PFSK-1 (cell line): ENCODE data around the gene GPD1.

Experiments
- FOXP2 ChIP-seq: optimal IDR thresholded peaks from 2 replicates; pipeline ENCODE3; 2011; ENCODE audit warnings: borderline replicate concordance, control low read depth, inconsistent platforms; ENCODE audit not compliant: insufficient read depth; ENCODE audit errors: extremely low read length, extremely low read depth
- POLR2AphosphoS5 ChIP-seq: IDR thresholded peaks from 2 replicates; pipeline ENCODE4 v1.6.1; 2012; ENCODE audit warnings: low read depth, mild to moderate bottlenecking, control low read depth, low read length, moderate library complexity
- SIN3A ChIP-seq: IDR thresholded peaks from 2 replicates; pipeline ENCODE4 v1.6.1; 2012; ENCODE audit warnings: mild to moderate bottlenecking, low read length, moderate library complexity, borderline replicate concordance; ENCODE audit not compliant: insufficient read depth
- TAF1 ChIP-seq: IDR thresholded peaks from 2 replicates; pipeline ENCODE4 v1.6.1; 2012; ENCODE audit warnings: low read length, control low read depth, borderline replicate concordance; ENCODE audit not compliant: insufficient read depth
- TF ChIP-seq, protein P1 (sequence below), 2 experiments: IDR thresholded peaks; 2 replicates each; pipeline versions ENCODE4 v1.6.1 to v1.8.0; 2011 to 2012; ENCODE audit warnings: low read depth in 2 of 2, low read length in 2 of 2, control low read depth in 1 of 2, inconsistent platforms in 1 of 2, mild to moderate bottlenecking in 1 of 2, moderate library complexity in 1 of 2; ENCODE audit not compliant: insufficient read depth in 1 of 2

The GPD1 gene

DNA sequence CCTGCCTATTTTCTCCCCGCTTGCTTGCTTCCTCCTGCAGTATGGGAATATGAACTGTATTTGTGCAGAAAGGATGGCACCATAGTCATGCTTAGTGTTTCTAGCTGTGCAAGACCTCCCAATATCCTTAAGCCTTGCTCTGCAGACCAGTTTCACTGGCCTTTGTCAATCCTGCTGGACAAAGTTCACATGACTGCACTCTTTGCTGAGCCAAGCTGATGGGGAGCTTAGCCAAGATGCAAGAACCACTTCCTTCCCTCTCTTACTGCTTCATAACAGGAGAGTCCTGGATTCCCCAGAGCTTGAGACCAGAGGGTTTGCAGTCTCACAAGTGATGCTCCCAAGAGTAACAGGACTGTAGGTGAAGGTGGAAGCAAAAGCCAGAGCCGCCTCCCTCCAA lies 42.6 kb upstream of the GPD1 start:
- TF ChIP-seq POLR2AphosphoS5 (no peak), SIN3A (no peak), FOXP2 (no peak)
- TF ChIP-seq, protein P1, sequence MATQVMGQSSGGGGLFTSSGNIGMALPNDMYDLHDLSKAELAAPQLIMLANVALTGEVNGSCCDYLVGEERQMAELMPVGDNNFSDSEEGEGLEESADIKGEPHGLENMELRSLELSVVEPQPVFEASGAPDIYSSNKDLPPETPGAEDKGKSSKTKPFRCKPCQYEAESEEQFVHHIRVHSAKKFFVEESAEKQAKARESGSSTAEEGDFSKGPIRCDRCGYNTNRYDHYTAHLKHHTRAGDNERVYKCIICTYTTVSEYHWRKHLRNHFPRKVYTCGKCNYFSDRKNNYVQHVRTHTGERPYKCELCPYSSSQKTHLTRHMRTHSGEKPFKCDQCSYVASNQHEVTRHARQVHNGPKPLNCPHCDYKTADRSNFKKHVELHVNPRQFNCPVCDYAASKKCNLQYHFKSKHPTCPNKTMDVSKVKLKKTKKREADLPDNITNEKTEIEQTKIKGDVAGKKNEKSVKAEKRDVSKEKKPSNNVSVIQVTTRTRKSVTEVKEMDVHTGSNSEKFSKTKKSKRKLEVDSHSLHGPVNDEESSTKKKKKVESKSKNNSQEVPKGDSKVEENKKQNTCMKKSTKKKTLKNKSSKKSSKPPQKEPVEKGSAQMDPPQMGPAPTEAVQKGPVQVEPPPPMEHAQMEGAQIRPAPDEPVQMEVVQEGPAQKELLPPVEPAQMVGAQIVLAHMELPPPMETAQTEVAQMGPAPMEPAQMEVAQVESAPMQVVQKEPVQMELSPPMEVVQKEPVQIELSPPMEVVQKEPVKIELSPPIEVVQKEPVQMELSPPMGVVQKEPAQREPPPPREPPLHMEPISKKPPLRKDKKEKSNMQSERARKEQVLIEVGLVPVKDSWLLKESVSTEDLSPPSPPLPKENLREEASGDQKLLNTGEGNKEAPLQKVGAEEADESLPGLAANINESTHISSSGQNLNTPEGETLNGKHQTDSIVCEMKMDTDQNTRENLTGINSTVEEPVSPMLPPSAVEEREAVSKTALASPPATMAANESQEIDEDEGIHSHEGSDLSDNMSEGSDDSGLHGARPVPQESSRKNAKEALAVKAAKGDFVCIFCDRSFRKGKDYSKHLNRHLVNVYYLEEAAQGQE (IDR thresholded peaks at IDR 0.05; ENCODE audit: insufficient read depth in 1 of 2, low read depth in 2 of 2, low read length in 2 of 2) = no peak

DNA sequence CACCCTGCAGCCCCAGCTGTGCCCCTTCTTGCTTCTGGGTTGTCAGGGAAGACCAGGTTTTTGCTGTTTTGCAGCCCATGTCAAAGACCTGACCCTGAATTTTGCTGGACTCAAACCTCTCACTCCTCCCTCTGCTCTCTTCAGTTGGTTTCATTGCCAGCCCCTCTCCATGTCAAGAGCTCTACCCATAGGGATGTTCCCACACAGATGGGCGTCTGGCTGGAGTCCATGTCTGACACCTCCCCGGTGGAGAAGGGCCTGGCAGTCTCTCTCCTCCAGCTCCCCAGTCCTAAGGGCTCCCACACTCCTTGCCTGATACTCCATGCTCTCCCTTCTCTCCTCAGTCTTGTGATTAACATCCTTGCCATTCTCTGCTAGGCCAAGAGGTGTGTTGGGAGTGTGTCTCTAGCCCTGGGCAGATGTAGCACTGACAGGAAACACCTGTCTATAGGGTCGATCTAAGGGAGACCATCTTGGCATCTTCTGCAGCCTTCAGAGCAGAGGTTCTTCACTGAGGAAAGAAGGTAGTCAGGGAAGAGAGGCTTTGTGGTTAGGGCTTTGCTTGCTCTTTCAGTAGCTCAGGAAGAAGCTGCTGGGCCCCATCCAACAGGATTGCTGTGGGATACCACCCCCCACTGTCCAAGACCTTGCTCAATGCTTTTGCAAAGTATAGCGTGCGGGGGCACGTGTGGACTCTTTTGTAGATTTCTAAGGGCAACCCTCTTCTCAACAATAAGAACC lies 41.7 kb upstream of the GPD1 start:
- TF ChIP-seq POLR2AphosphoS5 = no peak
- no peak for TF ChIP-seq SIN3A
- no peak for TF ChIP-seq FOXP2
- TF ChIP-seq, protein P1 (IDR thresholded peaks at IDR 0.05; ENCODE audit: insufficient read depth in 1 of 2, low read depth in 2 of 2, low read length in 2 of 2) = no peak
- no peak for TF ChIP-seq TAF1

DNA sequence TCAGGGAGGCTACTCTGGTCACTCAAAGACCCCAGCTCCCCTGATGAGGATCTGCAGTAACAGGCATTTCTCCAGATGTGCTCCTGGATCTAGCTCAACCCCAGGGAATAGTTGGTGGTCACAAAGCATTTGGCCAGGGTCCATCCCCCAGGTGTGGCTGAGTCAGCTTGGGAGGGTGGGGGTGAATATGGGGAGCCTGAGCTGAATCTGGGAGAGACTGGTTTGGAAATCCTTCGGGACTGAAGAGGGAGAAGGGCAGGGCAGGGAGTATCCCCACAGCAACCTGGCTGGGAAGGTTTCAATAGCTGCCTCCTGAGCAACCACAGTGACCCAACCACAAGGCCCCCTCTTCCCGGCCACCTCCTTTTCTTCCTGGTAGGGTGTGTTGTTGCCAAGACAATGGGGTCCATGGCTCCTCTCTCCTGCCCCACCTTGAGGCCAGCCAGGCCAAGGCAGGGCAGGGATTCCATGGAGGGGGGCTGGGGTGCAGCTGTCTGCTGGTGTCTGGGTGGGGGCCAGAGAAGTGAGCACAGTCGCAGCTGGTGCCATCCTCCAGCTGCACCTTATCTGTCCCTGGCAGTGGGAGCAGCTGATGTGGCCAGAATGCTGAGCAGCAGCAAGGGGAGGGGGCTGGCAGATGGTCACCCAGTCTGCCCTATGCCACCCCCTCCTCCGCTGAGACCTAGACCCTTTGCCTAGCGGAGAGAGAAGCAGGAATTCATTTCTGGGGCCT lies 40.9 kb upstream of the GPD1 start:
- TF ChIP-seq POLR2AphosphoS5 (no peak), SIN3A (no peak)

DNA sequence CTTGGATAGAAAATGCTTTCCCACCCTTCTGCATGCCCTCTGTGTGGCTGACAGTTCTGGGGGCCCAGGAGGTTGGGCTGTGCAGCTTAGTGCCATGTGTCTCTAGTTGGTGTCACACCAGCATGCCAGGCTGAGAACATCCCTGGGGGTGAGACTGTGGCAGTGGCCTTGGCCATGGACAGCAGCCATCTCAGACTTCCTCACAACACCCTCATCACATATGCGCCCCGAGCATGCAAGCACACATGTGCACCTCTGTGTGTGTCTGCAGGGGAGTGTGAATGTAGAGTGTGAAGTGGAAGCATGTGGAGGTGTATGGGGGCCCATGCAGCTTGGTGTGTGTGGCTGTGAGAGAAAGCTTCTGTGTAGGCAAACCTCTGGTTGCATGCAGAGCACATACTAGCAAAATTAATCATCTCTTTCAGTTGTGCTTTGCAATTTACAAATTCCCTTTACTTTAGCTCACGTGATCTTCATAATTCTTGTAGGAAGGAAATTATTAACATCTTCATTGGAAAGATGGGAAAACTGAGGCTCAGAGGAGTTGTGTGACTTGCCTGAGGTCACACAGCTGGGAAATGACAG lies 38.0 kb upstream of the GPD1 start:
- no peak for TF ChIP-seq TAF1
- no peak for TF ChIP-seq POLR2AphosphoS5
- TF ChIP-seq SIN3A = no peak
- no peak for TF ChIP-seq FOXP2

DNA sequence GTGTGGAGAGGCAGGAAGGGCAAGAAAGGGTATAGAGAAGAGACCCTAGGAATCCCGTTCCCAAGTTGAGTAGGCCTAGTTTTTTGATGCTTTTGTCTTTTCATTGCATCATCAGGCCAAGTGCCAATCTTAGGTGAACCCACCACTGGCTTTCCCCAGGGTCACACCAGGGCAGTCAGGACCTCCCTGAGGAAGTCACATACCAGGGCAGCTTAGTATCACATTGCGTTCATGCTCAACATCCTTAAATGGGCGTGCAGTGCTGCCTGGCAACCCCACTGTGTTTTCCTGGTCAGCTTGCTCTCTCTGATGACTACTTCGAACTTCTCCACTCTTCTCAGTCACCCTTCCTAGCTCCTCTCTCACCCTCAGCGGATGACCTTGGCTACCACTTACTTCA lies 37.4 kb upstream of the GPD1 start:
- TF ChIP-seq FOXP2 (no peak), SIN3A (no peak), TAF1 (no peak), POLR2AphosphoS5 (no peak)
- TF ChIP-seq, protein P1 (IDR thresholded peaks at IDR 0.05; ENCODE audit: insufficient read depth in 1 of 2, low read depth in 2 of 2, low read length in 2 of 2) = no peak

DNA sequence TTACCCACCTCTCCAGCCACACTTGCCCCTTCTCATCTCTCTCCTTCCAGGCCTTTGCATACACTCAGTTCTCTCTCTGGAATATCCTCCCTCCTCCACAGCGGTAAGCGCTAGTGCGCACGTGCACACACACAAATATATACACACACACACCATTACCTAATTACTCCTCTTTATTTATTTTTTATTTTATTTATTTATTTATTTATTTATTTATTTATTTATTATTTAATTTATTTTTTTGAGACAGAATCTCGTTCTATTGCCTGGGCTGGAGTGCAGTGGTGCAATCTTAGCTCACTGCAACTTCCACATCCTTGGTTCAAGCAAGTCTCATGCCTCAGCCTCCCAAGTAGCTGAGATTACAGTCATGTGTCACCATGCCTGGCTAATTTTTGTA lies 34.7 kb upstream of the GPD1 start:
- TF ChIP-seq SIN3A (no peak), POLR2AphosphoS5 (no peak), TAF1 (no peak)
- TF ChIP-seq, protein P1 (IDR thresholded peaks at IDR 0.05; ENCODE audit: insufficient read depth in 1 of 2, low read depth in 2 of 2, low read length in 2 of 2) = no peak
